Measurements from ENCODE around the gene GSN.

DNA sequence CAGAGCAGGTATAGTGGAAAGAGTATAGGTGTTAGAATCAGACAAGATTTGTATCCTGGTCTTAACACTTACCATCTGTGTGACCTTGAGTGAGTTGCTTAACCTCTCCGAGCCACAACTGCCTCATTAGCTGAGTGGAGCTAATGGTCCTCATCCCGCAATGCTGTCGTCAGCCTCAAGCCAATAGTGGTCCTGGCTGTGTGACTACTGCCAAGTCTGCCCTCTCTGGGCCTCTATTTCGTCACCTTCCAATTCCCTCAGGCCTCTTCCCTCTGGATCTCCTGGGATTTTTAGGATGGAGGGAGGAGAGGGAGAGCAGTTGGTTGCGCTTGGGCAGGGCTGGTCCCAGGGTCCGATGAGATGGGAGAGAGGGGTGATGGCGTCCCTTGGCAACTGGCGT lies 60.5 kb downstream of the GSN start:
- TF ChIP-seq CTCF (IDR thresholded peaks at IDR 0.05) (no peak), POLR2A (IDR thresholded peaks at IDR 0.05) (no peak)

Data from breast epithelium (tissue), 3 donors.